CD4-positive, alpha-beta T cell treated with Interleukin-1 beta for 1 hour (primary cell): ENCODE measurements around the gene PRKACG.

ENCODE experiments used
- DNase-seq, 2 donors: peaks; one replicate each; pipeline ENCODE4 v3.0.0-alpha.2; 2020 to 2022

PRKACG gene

DNA sequence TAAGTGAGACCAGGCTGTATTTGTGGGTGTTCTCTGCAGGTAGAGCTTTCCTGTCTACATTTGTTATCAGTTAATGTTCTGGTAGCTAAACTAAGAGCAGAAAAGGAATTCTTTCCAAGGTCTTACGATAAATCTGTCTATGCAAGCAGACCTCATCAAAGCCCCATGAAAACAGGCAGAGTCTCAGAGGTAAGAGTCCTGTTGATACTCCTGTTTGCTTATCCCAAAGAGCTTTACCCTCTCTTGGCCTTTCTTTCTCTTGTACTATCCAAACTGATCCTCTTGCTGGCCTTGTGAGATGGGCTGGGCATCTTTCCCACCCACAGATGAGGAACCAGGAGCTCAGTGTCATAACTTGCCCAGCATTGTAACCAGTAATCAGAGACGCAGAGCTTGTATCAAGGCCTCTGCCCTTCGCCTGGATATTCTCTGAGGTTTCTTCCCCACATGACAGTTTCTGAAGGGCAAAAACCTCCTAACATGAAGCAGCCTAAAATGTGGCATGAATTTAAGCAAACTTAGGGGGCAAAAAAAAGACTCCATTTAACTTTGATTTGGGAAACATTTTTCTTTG is 33.5 kb downstream of the PRKACG start:
- no peak for DNase-seq

DNA sequence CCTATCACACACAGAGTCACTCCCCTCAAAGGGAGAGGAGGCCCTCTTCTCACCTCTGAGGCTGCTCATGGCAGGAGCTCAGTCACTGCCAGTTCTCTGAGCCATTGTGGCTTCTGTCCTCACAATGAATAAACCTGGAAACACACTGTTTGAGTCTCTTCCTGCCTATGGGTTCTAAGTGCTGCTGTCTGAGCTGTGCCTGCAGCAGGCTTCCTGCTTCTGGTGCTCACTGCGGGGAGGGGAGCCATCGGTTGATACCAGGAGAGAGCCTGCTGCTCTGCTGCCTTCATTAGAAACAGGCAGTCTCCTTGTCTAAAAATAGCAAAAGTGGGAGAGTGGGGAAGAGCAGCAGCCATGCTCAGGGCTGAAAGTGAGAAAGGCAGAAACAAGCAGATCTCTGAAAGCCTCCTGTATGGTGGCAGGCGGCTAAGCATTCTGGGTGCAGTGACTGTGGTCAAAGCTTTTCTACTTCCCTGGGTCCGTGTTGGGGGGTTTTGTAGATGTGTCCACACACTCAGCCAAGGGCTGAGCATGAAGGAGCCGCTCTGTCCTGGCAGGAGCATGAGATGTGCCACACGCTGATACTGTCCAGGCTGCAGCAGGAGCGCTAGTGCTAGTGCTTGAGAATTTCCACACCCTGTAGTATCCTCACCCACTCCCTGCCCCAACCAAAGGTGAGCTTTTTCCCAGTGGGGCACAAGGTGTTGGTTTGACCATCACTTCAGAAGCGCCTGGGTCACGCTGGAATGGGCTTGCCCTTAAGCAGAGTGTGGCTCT is 34.2 kb downstream of the PRKACG start:
- no peak for DNase-seq

GRCh38 chr9:68978501-68978900 is 35.4 kb downstream of the PRKACG start:
- DNase-seq: no peak

- DNase-seq: peak in 1 of 2 donors; percentile 12
These were observed 35.8 kb downstream of the PRKACG start for GRCh38 chr9:68978066-68978465.

- DNase-seq: no peak
These were observed 38.4 kb downstream of the PRKACG start for GRCh38 chr9:68975365-68976043.

DNA sequence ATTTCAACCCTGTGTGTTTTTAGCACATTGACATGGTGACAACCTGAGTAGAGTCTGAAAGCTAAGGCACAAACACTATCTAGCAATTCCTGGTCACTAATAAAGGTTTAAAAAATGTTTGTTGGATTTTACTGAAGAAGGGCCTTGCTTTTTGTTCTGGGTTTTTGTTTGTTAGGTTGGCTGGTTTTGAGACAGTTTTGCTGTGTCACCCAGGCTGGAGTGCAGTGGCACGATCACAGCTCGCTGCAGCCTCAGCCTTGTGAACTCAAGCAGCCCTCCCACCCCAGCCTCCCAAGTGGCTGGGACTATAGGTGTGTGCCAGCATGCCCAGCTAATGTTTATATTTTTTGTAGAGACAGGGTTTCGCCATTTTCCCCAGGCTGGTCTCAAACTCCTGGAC is 39.0 kb downstream of the PRKACG start:
- no peak for DNase-seq

DNA sequence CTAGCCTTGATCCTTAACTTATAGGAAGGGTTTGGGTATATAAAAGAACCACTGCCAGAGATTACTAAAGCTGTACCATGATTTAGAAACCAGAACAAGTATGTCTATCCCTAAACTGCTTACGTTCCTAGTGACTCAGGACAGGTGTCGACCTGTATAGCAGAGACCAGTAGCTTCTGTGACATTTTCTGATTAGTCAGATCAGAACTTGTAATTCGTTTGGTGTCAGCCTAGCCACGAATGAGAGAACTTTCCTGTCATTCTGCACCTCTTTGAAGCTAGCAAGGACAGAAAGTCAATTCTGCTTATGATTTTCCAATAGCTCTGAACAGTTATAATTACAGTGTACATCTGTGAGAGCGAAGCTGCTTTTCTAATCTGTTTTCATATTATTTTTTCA is 39.5 kb downstream of the PRKACG start:
- no peak for DNase-seq

DNA sequence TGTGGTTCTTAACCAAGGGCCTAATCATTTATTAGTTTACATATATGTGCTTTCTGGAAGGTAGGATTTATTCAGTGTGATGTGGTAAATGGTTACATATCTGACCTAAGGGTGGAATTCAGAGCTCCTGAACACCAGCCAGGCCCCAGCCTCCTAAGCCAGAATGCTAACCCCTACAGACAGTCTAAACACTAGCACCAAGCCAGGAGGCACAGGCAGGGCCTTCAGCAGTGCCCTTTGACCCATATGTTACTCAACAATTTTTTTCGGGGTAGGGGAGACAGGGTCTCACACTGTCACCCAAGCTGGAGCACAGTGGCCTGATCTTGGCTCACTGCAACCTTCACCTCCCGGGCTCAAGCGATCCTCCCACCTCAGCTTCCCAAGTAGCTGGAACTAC is 40.3 kb downstream of the PRKACG start:
- DNase-seq: no peak

- no peak for DNase-seq
These were observed 43.8 kb downstream of the PRKACG start for GRCh38 chr9:68970151-68970550.

DNA sequence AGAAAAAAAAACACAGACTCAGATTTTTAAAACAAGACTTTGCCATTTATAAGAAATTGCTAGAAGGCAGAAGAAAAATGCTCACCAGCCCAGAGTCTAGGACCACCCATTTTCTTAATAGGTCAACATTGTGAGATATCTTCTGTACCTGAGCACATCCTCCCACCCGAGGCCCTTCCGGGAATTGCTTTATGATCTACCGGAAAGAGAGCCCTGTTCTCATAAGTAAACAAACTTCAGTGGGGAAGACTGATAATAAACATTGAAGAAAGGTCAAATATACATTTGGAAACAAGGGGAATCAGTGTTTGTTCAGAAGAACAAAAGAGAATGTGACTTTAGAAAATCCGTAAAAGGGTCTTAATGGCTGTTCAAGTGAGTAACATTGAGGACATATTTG is 44.4 kb downstream of the PRKACG start:
- DNase-seq: no peak

GRCh38 chr9:68967800-68968199 is 46.1 kb downstream of the PRKACG start:
- no peak for DNase-seq

DNA sequence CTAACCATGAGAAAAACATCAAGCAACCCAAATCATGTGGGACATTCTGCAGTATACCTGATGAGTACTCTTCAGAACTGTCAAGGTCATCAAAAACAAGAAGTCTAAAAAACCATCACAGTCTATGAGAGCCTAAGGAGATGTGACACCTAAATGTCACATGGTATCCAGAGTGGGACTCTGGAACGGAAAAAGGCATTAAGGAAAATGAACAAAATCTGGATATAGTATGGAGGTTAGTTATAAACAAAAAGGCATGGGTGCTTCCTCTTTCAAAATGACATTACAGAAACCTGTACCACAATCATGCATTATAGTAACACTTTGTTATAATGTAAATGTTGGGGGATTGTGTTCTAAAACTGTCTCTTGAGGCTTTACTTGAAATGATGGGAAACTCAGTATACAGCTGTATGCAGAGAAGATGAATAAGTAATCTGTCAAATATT is 47.4 kb downstream of the PRKACG start:
- DNase-seq: no peak

- no peak for DNase-seq
These were observed 49.1 kb downstream of the PRKACG start for GRCh38 chr9:68964765-68965164.

DNA sequence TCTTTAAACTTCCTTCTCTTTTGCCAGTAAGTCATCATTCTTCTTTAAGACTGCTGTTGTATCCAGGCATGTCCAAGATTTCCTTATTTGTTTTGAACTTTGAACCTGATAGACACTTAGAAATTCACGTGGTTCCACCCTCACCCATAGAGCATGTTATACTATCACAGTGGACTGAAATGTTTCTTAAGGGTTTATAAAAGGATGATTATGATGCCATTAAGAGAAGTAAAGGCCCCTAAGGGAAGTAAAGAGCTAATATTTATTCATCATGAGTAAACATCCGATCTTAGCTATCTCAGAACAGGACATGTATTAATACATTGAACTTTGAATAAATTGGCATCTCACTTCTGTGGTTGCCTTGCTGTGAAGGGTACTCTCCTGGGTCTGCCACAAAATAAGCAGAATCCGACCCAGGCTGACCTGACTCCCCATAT is 49.8 kb downstream of the PRKACG start:
- DNase-seq: no peak

DNA sequence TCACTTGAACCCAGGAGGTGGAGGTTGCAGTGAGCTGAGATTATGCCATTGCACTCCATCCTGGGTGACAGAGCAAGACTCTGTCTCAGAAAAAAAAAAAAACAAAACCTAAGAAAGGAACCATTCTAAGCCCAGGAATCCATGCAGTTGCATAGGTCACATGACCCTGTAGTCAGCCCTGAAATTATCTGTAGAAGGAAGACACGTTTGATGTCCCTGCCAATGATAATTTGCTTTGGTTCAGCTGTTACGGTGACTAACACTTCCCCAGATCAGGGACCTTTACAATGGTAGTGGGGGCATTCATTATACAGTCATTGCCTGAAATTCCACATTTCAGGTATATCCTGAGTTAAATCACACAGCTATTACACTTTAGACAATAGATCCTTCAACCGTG is 50.5 kb downstream of the PRKACG start:
- no peak for DNase-seq
